NT2/D1 (cell line): ENCODE results near the gene TELO2.

Source experiments
- DNase-seq: peaks from one replicate; pipeline ENCODE4 v3.0.0-alpha.2; 2011; ENCODE audit warnings: low read depth, low spot score
- H3K27me3 ChIP-seq: 2 replicates; pipeline ENCODE4 v1.6.0; 2011; ENCODE audit warnings: mild to moderate bottlenecking; ENCODE audit not compliant: insufficient read length, insufficient read depth
- H3K36me3 ChIP-seq: 2 replicates; pipeline ENCODE4 v1.6.1; 2011; ENCODE audit warnings: mild to moderate bottlenecking, low read length, mixed read lengths; ENCODE audit not compliant: insufficient read depth, insufficient read length
- H3K4me1 ChIP-seq: 2 replicates; pipeline ENCODE4 v1.5.1; 2011; ENCODE audit not compliant: insufficient read depth, insufficient read length
- H3K4me3 ChIP-seq: 2 replicates; pipeline ENCODE4 v1.5.1; 2011; ENCODE audit warnings: low read depth; ENCODE audit not compliant: insufficient read length
- H3K9ac ChIP-seq: 2 replicates; pipeline ENCODE4 v1.6.0; 2011; ENCODE audit warnings: low read depth; ENCODE audit not compliant: insufficient read length
- H3K9me3 ChIP-seq: 2 replicates; pipeline ENCODE4 v1.5.1; 2011; ENCODE audit warnings: mild to moderate bottlenecking, low read length; ENCODE audit not compliant: insufficient read depth
- SUZ12 ChIP-seq: IDR thresholded peaks from 2 replicates; pipeline ENCODE4 v1.6.1; 2011; ENCODE audit not compliant: insufficient read length, insufficient read depth; ENCODE audit errors: extremely low read depth
- YY1 ChIP-seq: IDR thresholded peaks from 2 replicates; pipeline ENCODE4 v1.6.1; 2011; ENCODE audit not compliant: insufficient read length, insufficient read depth
- ZNF274 ChIP-seq: IDR thresholded peaks from 2 replicates; pipeline ENCODE4 v1.6.1; 2011; ENCODE audit warnings: mild to moderate bottlenecking, low read depth, low read length

TELO2 gene

DNA sequence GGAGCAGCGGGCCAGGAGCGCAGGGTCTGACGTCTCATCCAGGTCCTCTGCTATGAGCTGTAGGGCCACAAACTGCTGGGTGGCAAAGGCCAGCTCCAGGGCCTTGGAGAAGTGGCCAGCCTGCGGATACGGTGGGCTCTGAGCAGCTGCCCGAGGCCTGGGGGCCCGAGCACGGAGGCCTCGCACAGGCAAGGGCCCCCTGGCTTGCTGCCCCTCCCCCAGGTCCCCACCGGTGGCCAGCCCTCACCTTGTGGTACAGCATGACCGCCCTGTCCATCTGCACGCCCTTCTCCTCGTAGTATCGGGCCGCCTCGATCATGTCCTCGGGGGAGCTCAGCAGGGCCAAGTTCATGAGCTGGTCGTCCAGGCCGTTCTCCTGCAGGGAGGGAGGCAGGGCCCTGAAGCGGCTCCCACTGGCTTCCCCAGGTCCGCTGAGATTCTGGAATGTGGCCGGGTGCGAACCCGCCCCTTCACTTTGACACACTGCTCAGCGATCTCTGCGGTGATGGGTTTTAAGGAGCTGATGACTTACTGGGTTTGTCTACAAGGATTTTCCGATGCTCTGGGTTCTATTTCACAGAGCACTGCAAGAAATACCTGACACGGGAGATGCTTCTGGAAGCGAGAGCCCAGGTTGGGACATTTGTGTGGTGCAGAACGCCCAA lies 30.6 kb downstream of the TELO2 start:
- no peak for DNase-seq
- no peaks in the 10 kb centered on the region for H3K27me3 ChIP-seq
- TF ChIP-seq YY1: no peak
- no peak for TF ChIP-seq SUZ12
- no peak for TF ChIP-seq ZNF274
- no peak overlapping the region for H3K9ac ChIP-seq
- H3K4me1 ChIP-seq: peaks cover 15% of the 10 kb centered on the region
- H3K4me3 ChIP-seq: no peak overlapping the region
- peaks cover 16% of the 10 kb centered on the region for H3K36me3 ChIP-seq
- H3K9me3 ChIP-seq: no peaks in the 10 kb centered on the region

DNA sequence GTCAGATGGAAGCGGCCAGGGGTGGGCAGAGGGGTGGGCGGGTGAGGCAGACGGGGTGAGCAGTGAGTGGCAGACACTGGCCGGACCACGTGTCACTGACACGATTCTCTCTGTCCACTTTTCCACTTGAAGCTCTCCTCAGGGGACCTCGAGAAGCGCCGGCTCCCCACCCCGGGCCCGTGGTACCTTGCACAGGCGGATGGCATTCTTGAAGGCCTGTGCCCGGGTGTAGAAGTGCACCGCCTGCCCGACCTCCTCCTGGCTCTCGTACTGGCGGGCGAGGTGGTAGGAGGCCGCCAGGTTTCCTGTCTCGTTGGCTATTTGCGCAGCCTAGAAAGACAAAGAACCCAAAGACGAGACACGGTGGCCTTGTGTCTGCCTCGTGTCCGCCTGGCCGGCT lies 31.2 kb downstream of the TELO2 start:
- H3K4me3 ChIP-seq: no peak overlapping the region
- H3K9me3 ChIP-seq: no peaks in the 10 kb centered on the region
- H3K36me3 ChIP-seq: peaks cover 14% of the 10 kb centered on the region
- no peak for DNase-seq
- no peak for TF ChIP-seq YY1
- H3K27me3 ChIP-seq: no peaks in the 10 kb centered on the region
- no peak overlapping the region for H3K9ac ChIP-seq
- peaks cover 15% of the 10 kb centered on the region for H3K4me1 ChIP-seq

DNA sequence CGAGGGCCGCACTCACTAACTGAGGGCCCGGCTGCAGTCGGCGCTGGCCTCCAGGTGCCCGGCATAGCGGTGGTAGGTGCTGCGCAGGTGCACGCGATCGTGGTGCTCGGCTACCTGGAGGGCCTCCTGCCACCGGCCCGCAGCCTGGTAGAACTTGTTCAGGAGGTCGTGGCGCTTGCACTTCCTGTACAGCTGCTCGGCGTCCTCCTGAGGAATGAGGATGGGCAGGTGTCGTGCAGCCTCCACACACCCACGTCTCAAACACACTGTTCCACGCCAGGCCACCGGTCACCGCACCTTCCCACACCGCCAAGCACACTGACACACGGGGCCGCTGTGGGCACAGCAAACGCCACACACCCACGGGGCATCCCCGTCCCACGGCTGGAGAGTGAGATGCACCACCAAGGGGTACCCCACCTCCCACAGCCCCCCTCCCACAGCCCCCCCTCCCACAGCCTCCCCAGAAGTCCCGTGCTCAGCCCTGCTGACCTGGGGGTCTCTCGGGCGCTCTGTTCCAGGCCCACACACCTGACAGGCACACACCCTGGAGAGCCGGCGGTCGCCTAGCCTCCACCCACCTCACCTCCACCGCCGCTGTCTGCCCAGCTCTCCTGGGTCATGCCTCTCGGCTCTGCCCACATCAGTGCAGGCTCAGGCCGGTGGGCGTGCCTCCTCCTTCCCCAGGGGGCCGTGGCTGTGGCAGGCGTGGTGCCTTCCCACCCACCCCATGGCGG lies 32.9 kb downstream of the TELO2 start:
- no peaks in the 10 kb centered on the region for H3K9me3 ChIP-seq
- no peak overlapping the region for H3K9ac ChIP-seq
- H3K36me3 ChIP-seq: peaks cover 6% of the 10 kb centered on the region
- H3K27me3 ChIP-seq: no peaks in the 10 kb centered on the region
- no peak for DNase-seq
- no peak overlapping the region for H3K4me3 ChIP-seq
- peaks cover 17% of the 10 kb centered on the region for H3K4me1 ChIP-seq
- no peak for TF ChIP-seq SUZ12
- TF ChIP-seq ZNF274: no peak
- TF ChIP-seq YY1: no peak

DNA sequence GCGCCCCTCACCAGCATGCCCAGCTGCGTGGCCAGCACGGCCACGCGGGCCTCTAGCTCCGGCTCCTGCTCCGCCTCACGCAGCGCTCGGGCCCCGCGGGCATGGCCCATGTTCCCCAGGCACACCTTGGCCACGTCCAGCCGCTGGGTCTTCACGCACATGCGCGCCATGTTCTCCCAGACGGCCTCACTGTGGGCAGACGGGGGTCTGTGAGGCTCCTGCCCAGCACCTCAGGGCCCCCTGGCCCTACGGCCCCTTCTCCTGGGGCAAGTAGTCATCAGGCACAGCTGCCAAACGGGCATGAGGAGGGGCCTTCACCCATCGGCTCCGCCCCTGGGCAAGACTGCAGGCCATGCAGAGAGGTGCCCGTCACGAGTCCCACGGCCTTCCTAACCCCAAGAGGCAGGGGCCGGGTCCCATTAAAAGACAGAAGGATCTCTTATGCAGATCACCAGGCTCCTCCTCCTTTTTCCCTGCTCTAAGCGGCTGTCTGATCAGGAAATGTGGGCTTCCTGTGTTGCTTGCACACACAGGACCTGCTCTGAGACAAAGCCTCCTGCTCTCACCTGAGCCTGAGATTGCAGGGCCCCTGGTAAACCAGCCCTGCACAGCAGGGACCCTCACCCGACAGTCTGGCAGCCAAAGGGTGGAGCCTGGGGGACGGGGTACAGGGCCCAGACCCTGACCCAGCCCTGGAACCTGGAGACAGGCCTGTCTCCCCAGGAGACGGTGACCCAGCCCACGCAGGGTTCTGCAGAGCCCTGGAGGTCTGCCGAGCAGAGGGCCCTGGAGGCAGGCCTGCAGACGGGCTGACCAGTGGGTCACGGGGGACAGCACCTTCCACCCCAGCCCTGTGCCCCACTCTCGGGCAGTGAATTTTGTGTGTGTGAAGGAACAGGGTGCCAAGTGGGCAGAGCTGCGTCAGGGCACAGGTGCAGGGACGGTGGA lies 33.7 kb downstream of the TELO2 start:
- Histone ChIP-seq H3K9ac (peak overlapping the region; percentile 28), H3K9me3 (no peaks in the 10 kb centered on the region), H3K27me3 (no peaks in the 10 kb centered on the region), H3K36me3 (peaks cover 6% of the 10 kb centered on the region), H3K4me1 (peaks cover 17% of the 10 kb centered on the region), H3K4me3 (no peak overlapping the region)
- DNase-seq: no peak
- TF ChIP-seq YY1: no peak
- no peak for TF ChIP-seq SUZ12
- TF ChIP-seq ZNF274: no peak

DNA sequence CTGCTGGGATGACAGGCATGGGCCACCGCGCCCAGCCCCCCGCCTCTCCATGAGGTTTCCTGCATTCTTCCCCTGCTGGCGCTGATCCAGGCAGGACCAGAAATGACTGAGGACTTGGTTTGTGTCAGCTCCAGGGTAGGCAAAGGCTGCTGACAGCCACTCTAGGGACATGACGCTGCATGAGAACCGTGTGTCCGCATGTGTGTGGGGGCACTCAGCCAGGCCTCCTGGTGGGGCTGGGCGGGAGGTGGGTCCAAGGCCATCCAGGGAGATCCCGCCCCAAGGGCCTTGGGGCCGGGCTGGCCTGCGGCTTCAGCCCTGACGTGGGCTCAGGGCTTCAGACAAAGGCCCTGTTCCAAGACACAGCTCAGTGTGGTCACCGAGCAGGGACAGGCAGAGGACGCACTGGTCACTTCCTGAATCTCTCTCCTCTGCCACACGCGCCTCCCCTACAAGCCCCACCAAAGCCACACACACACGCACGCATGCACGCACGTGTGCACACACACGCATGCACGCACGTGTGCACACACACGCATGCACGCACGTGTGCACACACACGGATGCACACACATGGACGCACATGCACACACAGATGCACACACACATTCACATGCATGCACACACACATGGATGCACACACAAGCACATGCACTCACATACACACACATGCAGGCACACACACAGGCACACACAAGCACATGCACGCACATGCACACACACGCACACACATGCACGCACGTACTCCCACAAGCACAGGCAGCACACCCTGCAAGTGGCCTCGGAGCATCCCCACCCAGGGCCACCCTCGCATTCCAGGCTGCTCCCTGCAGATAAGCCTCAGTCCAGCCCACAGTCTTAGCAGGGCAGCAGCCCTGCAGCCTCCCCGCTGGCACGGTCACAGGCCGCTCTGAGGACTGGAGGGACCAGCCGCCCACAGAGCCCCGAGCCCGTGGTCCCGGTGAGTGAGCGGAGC lies 35.0 kb downstream of the TELO2 start:
- Histone ChIP-seq H3K9ac (peak overlapping the region; percentile 42), H3K4me1 (peaks cover 17% of the 10 kb centered on the region), H3K9me3 (no peaks in the 10 kb centered on the region), H3K36me3 (peaks cover 4% of the 10 kb centered on the region), H3K4me3 (no peak overlapping the region), H3K27me3 (no peaks in the 10 kb centered on the region)
- no peak for DNase-seq
- TF ChIP-seq SUZ12 (no peak), ZNF274 (no peak), YY1 (no peak)

DNA sequence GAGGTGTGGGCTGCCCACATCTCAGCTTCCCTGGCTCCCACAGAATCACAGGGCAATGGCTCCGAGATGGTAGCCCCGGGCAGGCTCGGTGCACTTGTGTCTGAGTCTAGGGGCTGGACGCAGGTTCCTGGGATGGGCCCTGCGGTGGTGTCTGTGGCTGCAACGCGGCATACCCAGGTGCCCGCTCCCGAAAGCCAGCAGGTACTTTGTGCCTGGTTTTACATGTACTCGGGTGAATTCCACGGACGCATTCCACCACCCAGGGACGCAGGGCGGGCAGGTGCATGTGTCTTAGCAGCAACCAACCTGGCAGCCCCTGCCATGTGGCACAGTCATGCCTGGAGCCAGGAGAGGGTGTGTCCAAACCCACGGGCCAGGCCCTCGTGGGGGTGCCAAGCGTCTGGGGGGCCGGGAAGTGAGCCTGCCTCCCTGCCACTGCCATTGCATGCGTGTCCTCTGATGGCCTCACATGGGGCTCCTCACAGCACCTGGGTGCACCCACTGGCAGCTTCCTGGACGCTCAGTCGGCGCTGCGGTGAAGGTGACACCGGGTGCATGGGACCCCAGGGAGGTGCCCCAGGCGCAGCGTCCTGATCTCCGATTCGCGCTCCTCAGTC lies 35.9 kb downstream of the TELO2 start:
- Histone ChIP-seq H3K4me1 (peaks cover 22% of the 10 kb centered on the region), H3K9me3 (no peaks in the 10 kb centered on the region), H3K27me3 (no peaks in the 10 kb centered on the region), H3K36me3 (no peaks in the 10 kb centered on the region), H3K4me3 (no peak overlapping the region), H3K9ac (no peak overlapping the region)
- no peak for TF ChIP-seq SUZ12
- no peak for TF ChIP-seq YY1
- no peak for TF ChIP-seq ZNF274
- no peak for DNase-seq
